Immature natural killer cell (primary cell): ENCODE results near the gene NDUFB11. TPM values are rescaled to one million over a fixed set of nuclear protein-coding genes. Genes with fewer than 3 reads are reported as not detected.

ENCODE experiments used
- DNase-seq, 3 donors: peaks; one replicate each; pipeline ENCODE4 v3.0.0; 2022; ENCODE audit warnings: mixed read lengths in 1 of 3
- H3K27ac Mint-ChIP-seq, 6 donors: one replicate each; pipeline ENCODE4 v1.8.0; 2020; ENCODE audit warnings: mixed read lengths in 6 of 6, mild to moderate bottlenecking in 5 of 6, inconsistent platforms in 4 of 6, moderate library complexity in 3 of 6
- H3K27me3 Mint-ChIP-seq, 3 donors: one replicate each; pipeline ENCODE4 v1.8.0; 2020 to 2021; ENCODE audit warnings: low read depth in 3 of 3, mild to moderate bottlenecking in 3 of 3, mixed read lengths in 3 of 3, moderate library complexity in 3 of 3, inconsistent platforms in 1 of 3
- H3K36me3 Mint-ChIP-seq, 3 donors: one replicate each; pipeline ENCODE4 v1.8.0; 2020; ENCODE audit warnings: mixed read lengths in 3 of 3, inconsistent platforms in 2 of 3, mild to moderate bottlenecking in 2 of 3
- H3K4me1 Mint-ChIP-seq, 2 donors: one replicate each; pipeline ENCODE4 v1.8.0; 2020; ENCODE audit warnings: inconsistent platforms in 2 of 2, mild to moderate bottlenecking in 2 of 2, mixed read lengths in 2 of 2, moderate library complexity in 1 of 2
- H3K4me3 Mint-ChIP-seq, 5 donors: one replicate each; pipeline ENCODE4 v1.8.0; 2020; ENCODE audit warnings: mild to moderate bottlenecking in 5 of 5, mixed read lengths in 5 of 5, inconsistent platforms in 3 of 5, moderate library complexity in 3 of 5
- H3K9me3 Mint-ChIP-seq, 6 donors: one replicate each; pipeline ENCODE4 v1.8.0; 2020; ENCODE audit warnings: mild to moderate bottlenecking in 6 of 6, mixed read lengths in 6 of 6, inconsistent platforms in 4 of 6, moderate library complexity in 3 of 6
- polyA plus RNA-seq, 3 donors: library from polyadenylated mRNA; unstranded; fragments of 300-500 nt; fragmentation: Illumina TruSeq; gene quantifications; one replicate each; pipeline ENCODE4 v1.2.3, GENCODE V29; 2021

The NDUFB11 gene
- polyA plus RNA-seq, 3 donors from 2014 or later, result 124 to 208 (median 151) TPM

GRCh38 chrX:47181301-47181700 is 36.8 kb upstream of the NDUFB11 start:
- Mint-ChIP-seq H3K4me1 (no peaks in the 10 kb centered on the region), H3K9me3 (no peaks in the 10 kb centered on the region), H3K27ac (no peak overlapping the region), H3K4me3 (no peak overlapping the region), H3K36me3 (peaks cover 0 to 14% (median 0%) of the 10 kb centered on the region in 3 donors), H3K27me3 (peaks cover 3 to 9% (median 4%) of the 10 kb centered on the region in 3 donors)
- DNase-seq, result no peak

- H3K4me1 Mint-ChIP-seq, result no peaks in the 10 kb centered on the region
- H3K27ac Mint-ChIP-seq, result no peak overlapping the region
- peaks cover 2 to 9% (median 4%) of the 10 kb centered on the region in 3 donors for H3K27me3 Mint-ChIP-seq
- H3K9me3 Mint-ChIP-seq, result no peaks in the 10 kb centered on the region
- peaks cover 0 to 10% (median 0%) of the 10 kb centered on the region in 3 donors for H3K36me3 Mint-ChIP-seq
- DNase-seq, result no peak
- H3K4me3 Mint-ChIP-seq, result no peak overlapping the region
Observed at GRCh38 chrX:47180346-47180745, 35.8 kb upstream of the NDUFB11 start.

GRCh38 chrX:47179928-47180255 is 35.4 kb upstream of the NDUFB11 start:
- no peaks in the 10 kb centered on the region for H3K4me1 Mint-ChIP-seq
- DNase-seq, result no peak
- no peak overlapping the region for H3K27ac Mint-ChIP-seq
- H3K4me3 Mint-ChIP-seq, result no peak overlapping the region
- H3K36me3 Mint-ChIP-seq, result peaks cover 0 to 10% (median 0%) of the 10 kb centered on the region in 3 donors
- H3K27me3 Mint-ChIP-seq, result peaks cover 2 to 8% (median 4%) of the 10 kb centered on the region in 3 donors
- H3K9me3 Mint-ChIP-seq, result no peaks in the 10 kb centered on the region

- H3K27me3 Mint-ChIP-seq, result peaks cover 0 to 6% (median 4%) of the 10 kb centered on the region in 3 donors
- no peak overlapping the region for H3K4me3 Mint-ChIP-seq
- DNase-seq, result no peak
- H3K36me3 Mint-ChIP-seq, result peaks cover 0 to 10% (median 0%) of the 10 kb centered on the region in 3 donors
- no peak overlapping the region for H3K27ac Mint-ChIP-seq
- no peaks in the 10 kb centered on the region for H3K9me3 Mint-ChIP-seq
- no peaks in the 10 kb centered on the region for H3K4me1 Mint-ChIP-seq
Observed at GRCh38 chrX:47179221-47179927, 34.9 kb upstream of the NDUFB11 start.

GRCh38 chrX:47178337-47178736 is 33.8 kb upstream of the NDUFB11 start:
- Mint-ChIP-seq H3K9me3 (no peaks in the 10 kb centered on the region), H3K4me1 (no peaks in the 10 kb centered on the region), H3K27me3 (peaks cover 1 to 9% (median 6%) of the 10 kb centered on the region in 3 donors), H3K27ac (peak overlapping the region in 1 of 6 donors; percentile 73), H3K36me3 (peaks cover 0 to 10% (median 0%) of the 10 kb centered on the region in 3 donors), H3K4me3 (no peak overlapping the region)
- no peak for DNase-seq

GRCh38 chrX:47177079-47177478 is 32.6 kb upstream of the NDUFB11 start:
- Mint-ChIP-seq H3K4me3 (no peak overlapping the region), H3K27ac (no peak overlapping the region), H3K36me3 (peaks cover 0 to 10% (median 0%) of the 10 kb centered on the region in 3 donors), H3K9me3 (no peaks in the 10 kb centered on the region), H3K4me1 (no peaks in the 10 kb centered on the region), H3K27me3 (peaks cover 1 to 9% (median 6%) of the 10 kb centered on the region in 3 donors)
- no peak for DNase-seq

- Mint-ChIP-seq H3K27ac (peak overlapping the region in 1 of 6 donors; percentile 5), H3K9me3 (no peaks in the 10 kb centered on the region), H3K4me1 (no peaks in the 10 kb centered on the region), H3K36me3 (peaks cover 0 to 10% (median 0%) of the 10 kb centered on the region in 3 donors), H3K27me3 (peaks cover 1 to 9% (median 6%) of the 10 kb centered on the region in 3 donors), H3K4me3 (no peak overlapping the region)
- no peak for DNase-seq
Observed at GRCh38 chrX:47176101-47176740, 31.7 kb upstream of the NDUFB11 start.

GRCh38 chrX:47175588-47175980 is 31.1 kb upstream of the NDUFB11 start:
- Mint-ChIP-seq H3K4me3 (no peak overlapping the region), H3K27me3 (peaks cover 1 to 9% (median 6%) of the 10 kb centered on the region in 3 donors), H3K4me1 (no peaks in the 10 kb centered on the region), H3K9me3 (no peaks in the 10 kb centered on the region), H3K36me3 (peaks cover 0 to 10% (median 0%) of the 10 kb centered on the region in 3 donors), H3K27ac (peak overlapping the region in 1 of 6 donors; percentile 17)
- DNase-seq, result no peak

GRCh38 chrX:47174846-47175587 is 30.5 kb upstream of the NDUFB11 start:
- Mint-ChIP-seq H3K4me1 (no peaks in the 10 kb centered on the region), H3K27me3 (peaks cover 3 to 9% (median 3%) of the 10 kb centered on the region in 3 donors), H3K4me3 (no peak overlapping the region), H3K36me3 (peaks cover 0 to 10% (median 0%) of the 10 kb centered on the region in 3 donors), H3K9me3 (no peaks in the 10 kb centered on the region), H3K27ac (peak overlapping the region in 1 of 6 donors; percentile 17)
- no peak for DNase-seq

- no peak for DNase-seq
- no peak overlapping the region for H3K4me3 Mint-ChIP-seq
- peaks cover 3 to 9% (median 3%) of the 10 kb centered on the region in 3 donors for H3K27me3 Mint-ChIP-seq
- no peak overlapping the region for H3K27ac Mint-ChIP-seq
- H3K36me3 Mint-ChIP-seq, result peaks cover 0 to 8% (median 0%) of the 10 kb centered on the region in 3 donors
- H3K4me1 Mint-ChIP-seq, result no peaks in the 10 kb centered on the region
- no peaks in the 10 kb centered on the region for H3K9me3 Mint-ChIP-seq
Observed at GRCh38 chrX:47174376-47174775, 29.9 kb upstream of the NDUFB11 start.

GRCh38 chrX:47172971-47173792 is 28.7 kb upstream of the NDUFB11 start:
- H3K4me3 Mint-ChIP-seq, result no peak overlapping the region
- peaks cover 3 to 6% (median 5%) of the 10 kb centered on the region in 3 donors for H3K27me3 Mint-ChIP-seq
- no peak for DNase-seq
- no peak overlapping the region for H3K27ac Mint-ChIP-seq
- no peaks in the 10 kb centered on the region for H3K9me3 Mint-ChIP-seq
- peaks cover 0 to 7% (median 0%) of the 10 kb centered on the region in 3 donors for H3K36me3 Mint-ChIP-seq
- H3K4me1 Mint-ChIP-seq, result no peaks in the 10 kb centered on the region

- H3K27ac Mint-ChIP-seq, result no peak overlapping the region
Observed at GRCh38 chrX:47172549-47172948, 28.0 kb upstream of the NDUFB11 start.

GRCh38 chrX:47171996-47172395 is 27.5 kb upstream of the NDUFB11 start:
- no peak overlapping the region for H3K4me3 Mint-ChIP-seq
- no peaks in the 10 kb centered on the region for H3K9me3 Mint-ChIP-seq
- H3K4me1 Mint-ChIP-seq, result no peaks in the 10 kb centered on the region
- H3K27ac Mint-ChIP-seq, result no peak overlapping the region
- H3K27me3 Mint-ChIP-seq, result peaks cover 3 to 6% (median 5%) of the 10 kb centered on the region in 3 donors
- peaks cover 0 to 4% (median 0%) of the 10 kb centered on the region in 3 donors for H3K36me3 Mint-ChIP-seq
- no peak for DNase-seq

More at GRCh38 chrX:47172549-47172948, 28.0 kb upstream of the NDUFB11 start:
- no peak overlapping the region for H3K4me3 Mint-ChIP-seq
- H3K9me3 Mint-ChIP-seq, result no peaks in the 10 kb centered on the region
- peaks cover 0 to 4% (median 0%) of the 10 kb centered on the region in 3 donors for H3K36me3 Mint-ChIP-seq
- DNase-seq, result no peak
- no peaks in the 10 kb centered on the region for H3K4me1 Mint-ChIP-seq
- peaks cover 3 to 6% (median 5%) of the 10 kb centered on the region in 3 donors for H3K27me3 Mint-ChIP-seq
